GDM1 (cell line): ENCODE results near the gene PIAS4.
A peak's percentile ranks its signal among the peaks of the same experiment; 100 is the strongest.
"Not testable (repeated sequence)": the region's sequence is repeated elsewhere in the genome, so short reads cannot be mapped to it uniquely, and the experiment has no call there.

Source experiments
- DNase-seq: peaks from one replicate; lab custom pipeline; 2025; lab: John Stamatoyannopoulos, UW

PIAS4 gene, protein sequence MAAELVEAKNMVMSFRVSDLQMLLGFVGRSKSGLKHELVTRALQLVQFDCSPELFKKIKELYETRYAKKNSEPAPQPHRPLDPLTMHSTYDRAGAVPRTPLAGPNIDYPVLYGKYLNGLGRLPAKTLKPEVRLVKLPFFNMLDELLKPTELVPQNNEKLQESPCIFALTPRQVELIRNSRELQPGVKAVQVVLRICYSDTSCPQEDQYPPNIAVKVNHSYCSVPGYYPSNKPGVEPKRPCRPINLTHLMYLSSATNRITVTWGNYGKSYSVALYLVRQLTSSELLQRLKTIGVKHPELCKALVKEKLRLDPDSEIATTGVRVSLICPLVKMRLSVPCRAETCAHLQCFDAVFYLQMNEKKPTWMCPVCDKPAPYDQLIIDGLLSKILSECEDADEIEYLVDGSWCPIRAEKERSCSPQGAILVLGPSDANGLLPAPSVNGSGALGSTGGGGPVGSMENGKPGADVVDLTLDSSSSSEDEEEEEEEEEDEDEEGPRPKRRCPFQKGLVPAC

DNA sequence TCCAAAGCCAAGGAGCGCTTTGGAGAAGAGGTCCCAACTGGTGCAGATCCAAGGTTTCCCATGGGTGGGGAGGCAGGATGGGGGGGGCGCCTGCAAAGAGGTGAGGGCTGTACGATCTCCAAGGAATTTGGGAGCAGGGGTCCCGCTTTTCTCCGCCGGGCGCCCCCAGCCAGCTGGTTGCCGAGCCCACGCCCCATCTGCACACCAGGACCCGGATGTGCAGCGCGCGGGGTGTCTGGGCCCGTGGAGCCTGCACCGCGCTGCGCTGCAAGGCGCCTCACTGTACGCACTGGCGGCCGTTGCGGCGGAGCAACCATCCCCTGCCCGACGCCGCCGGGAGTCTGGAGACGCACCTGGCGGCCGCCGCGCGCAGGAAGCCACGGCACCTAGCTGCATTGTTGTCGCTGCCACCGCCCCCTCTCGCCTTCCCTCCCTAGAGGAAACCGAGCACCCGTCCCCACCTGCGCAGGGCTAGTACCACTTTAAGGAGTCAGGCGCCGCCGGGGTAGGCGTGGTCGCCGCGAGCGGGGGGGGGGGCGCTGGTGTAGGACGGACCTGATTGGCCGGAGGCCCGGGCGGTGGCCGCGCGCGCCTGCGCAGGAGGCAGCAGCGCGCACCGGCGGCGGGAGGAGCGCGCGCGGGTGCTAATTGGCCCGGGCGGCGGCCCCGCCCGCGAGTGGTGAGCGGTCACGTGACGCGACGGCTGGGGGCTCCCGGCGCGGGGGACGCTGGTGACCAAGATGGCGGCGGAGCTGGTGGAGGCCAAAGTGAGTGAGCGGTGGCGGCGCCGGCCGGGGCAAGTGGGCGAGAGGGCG is at the start of gene PIAS4:
Gene PIAS4, plus strand, starts transcription at position 716 of the 815 bp plus-strand sequence. Its CDS starts 25 bp downstream, at position 741.
- peak; percentile 96 for DNase-seq

DNA sequence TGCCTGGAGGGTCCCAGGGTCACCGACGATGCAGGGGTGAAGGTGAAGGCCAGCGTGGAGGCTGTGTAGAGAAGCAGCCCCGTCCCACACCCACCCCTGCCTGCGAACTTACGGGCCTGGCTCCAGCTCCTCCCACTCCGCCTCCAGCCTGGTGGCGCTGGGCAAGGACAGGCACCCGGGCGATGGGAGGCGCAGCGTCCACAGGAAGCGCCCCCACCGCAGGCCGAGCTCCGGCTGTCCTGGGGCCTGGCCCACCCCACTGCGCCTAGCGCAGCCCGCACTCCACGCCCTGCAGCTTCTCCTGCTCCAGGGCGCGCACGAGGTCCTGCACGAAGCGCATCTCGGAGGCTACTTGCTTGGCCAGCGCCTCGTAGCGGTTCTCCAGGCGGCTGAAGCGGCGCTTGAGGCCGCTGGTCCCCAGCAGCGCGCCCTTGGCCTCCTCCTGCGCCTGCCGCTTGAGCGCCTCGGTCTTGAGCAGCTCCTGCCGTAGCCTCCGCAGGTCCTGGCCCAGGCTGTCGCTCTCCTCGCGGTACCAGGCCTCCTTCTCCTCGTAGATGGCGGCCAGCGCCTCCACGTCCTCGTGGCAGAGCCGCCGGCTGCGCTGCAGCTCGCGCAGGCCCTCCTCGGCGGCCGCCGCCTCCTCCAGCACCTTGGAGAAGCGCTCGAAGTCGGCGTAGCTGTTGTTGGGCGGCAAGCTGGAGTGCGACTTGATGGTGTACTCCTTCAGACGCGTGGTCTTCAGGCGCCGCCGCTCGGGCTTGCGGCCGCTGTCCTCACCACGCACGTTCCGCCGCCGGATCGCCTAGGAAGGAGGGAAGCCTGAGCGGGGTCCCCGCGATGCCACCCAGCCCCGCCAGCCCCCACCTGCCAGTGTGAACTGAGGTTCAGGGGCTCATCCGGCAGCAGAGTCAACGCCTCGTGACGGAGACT is 48.4 kb upstream of the PIAS4 start:
- DNase-seq = no peak

- no peak for DNase-seq
These were observed 47.8 kb upstream of the PIAS4 start for GRCh38 chr19:3959766-3960131.

GRCh38 chr19:3961007-3961406 is 46.5 kb upstream of the PIAS4 start:
- no peak for DNase-seq

GRCh38 chr19:3963458-3964255 is 43.9 kb upstream of the PIAS4 start:
- no peak for DNase-seq

- no peak for DNase-seq
These were observed 43.0 kb upstream of the PIAS4 start for GRCh38 chr19:3964256-3965194.

GRCh38 chr19:3966051-3967017 is 41.2 kb upstream of the PIAS4 start:
- no peak for DNase-seq

DNA sequence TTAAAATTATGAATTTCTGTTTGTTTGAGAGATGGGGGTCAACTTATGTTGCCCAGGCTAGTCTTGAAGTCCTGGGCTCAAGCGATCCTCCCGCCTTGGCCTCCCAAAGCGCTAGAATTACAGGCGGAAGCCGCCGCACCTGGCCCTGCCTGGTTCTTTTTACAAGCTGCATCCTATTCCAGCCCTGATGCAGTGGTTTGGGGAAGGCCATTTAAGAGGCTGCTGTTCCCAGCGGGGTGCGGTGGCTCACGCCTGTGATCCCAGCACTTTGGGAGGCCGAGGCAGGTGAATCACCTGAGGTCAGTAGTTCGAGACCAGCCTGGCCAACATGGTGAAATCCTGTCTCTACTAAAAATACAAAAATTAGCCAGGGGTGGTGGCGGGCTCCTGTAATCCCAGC is 39.6 kb upstream of the PIAS4 start:
- not testable (repeated sequence) for DNase-seq

- DNase-seq = no peak
These were observed 38.7 kb upstream of the PIAS4 start for GRCh38 chr19:3968556-3969434.

- no peak for DNase-seq
These were observed 37.9 kb upstream of the PIAS4 start for GRCh38 chr19:3969435-3970312.

- no peak for DNase-seq
These were observed 37.2 kb upstream of the PIAS4 start for GRCh38 chr19:3970313-3970807.

DNA sequence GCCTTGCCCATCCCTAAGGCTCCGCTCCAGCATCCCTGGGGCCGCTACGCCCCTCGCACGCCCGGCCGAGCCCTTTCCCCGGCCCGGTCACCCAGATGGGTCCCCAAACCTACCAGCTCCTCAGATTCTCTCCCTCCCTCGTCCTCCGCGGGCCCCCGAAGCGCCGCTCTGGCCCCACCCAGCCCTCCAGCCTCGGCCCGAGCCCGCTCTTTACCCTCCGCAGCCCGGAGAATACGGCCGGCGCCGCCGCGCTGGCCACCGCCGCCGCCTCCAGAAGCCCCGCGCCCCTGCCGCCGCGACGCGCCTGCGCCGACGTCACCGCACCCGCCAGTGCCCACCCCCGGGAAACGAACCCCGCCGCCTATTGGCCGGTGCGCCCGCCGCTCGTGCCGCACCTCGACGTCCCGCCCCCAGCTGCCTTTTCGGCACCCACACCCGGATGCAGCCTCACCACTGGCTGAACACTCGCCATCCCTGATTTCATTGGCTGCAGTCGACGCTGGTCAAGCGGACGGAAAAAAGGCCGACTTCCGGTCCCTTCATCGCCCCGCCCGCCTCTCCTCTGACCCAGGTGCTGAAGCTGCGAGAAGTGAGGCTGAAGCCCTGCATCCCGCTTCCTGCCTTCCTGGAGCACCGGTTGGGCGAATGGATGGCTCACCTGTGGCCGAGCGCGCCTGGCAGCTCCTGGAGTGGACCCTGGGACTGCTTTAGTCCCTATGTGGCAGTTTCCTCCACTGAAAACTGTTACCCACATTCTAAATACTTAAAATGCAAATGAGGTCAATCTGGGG is 36.5 kb upstream of the PIAS4 start, which contains the start of gene DAPK3:
Gene DAPK3, minus strand, starts transcription at position 292 of the 791 bp plus-strand sequence. CDS start 1,364 bp downstream, outside the sequence.
- peak; percentile 94 for DNase-seq

DNA sequence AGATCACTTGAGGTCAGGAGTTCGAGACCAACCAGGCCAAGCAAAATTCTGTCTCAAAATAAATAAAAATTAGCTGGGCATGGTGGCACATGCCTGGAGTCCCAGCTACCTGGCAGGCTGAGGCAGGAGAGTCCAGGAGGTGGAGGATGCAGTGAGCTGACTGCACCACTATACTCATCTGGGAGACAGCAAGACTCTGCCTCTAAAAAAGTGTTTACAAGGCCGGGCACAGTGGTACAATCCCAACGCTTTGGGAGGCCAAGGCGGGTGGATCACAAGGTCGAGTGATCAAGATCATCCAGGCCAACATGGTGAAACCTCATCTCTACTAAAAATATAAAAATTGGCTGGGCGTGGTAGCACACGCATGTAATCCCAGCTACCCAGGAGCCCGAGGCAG is 32.4 kb upstream of the PIAS4 start:
- no peak for DNase-seq

DNA sequence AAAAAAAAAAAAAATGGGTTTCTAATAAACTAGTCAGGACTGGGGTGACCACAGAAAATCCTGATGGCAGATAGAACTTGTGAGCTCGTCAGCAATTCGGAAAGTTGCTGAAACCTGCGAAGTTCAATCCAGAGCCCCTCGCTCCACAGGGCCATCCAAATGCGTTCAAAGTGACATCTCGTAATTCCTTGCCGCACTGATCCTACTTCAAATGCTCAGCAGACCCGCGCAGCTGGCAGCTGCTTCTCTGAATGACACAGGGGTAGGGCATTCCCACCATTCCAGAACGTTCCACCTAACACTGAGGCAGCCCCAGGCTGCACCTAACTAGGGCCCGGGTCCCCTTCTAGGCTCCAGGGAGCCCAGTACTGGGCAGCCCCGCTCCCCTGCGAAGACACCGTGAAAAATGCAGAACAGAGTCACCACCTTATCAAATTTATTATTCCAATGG is 31.9 kb upstream of the PIAS4 start:
- no peak for DNase-seq

GRCh38 chr19:3976495-3977241 is 30.9 kb upstream of the PIAS4 start:
- no peak for DNase-seq
